Panc1 (cell line): Measurements from ENCODE around the gene RNF43. TPM values are rescaled to one million over a fixed set of nuclear protein-coding genes. Genes with fewer than 3 reads are reported as not detected.

Experiments
- ATAC-seq: fragments of 200-7000 bp; cut with Tn5 transposase; 2 replicates; pipeline ENCODE4 v1.9.1; 2020; ENCODE audit warnings: mild to moderate bottlenecking, moderate library complexity
- BruUV-seq: library from RNA; stranded (reverse); fragments of 400-500 nt; replicated peaks from 2 replicates; lab custom pipeline; 2021; lab: Mats Ljungman, UMichigan
- CTCF ChIA-PET: fragments of 300-600 bp; sonication (Branson Sonifier 250); formaldehyde crosslinking; loops from one replicate; lab custom pipeline; 2022; ENCODE audit warnings: antibody characterized with exemption; lab: Charles Lee
- POLR2A ChIA-PET: fragments of 300-600 bp; sonication (Branson Sonifier 250); formaldehyde crosslinking; loops from one replicate; lab custom pipeline; 2022; ENCODE audit warnings: antibody characterized with exemption; lab: Charles Lee
- DNase-seq: peaks from one replicate; pipeline ENCODE4 v3.0.0-alpha.2; 2010; ENCODE audit warnings: low read depth, low spot score
- H3K27ac ChIP-seq: 2 replicates; pipeline ENCODE4 v1.5.1; 2011; ENCODE audit warnings: mild to moderate bottlenecking, low read length, inconsistent platforms
- H3K27me3 ChIP-seq: fragments of 200-500 bp; sonication (Bioruptor generic); 2 replicates; pipeline ENCODE4 v1.6.0; 2014; ENCODE audit warnings: low read length, inconsistent platforms; ENCODE audit not compliant: control insufficient read depth, insufficient read depth
- H3K36me3 ChIP-seq: fragments of 200-500 bp; sonication (Bioruptor generic); 2 replicates; pipeline ENCODE4 v1.5.1; 2014; ENCODE audit warnings: inconsistent platforms, mild to moderate bottlenecking, low read length, moderate library complexity; ENCODE audit not compliant: control insufficient read depth, insufficient read depth
- H3K4me1 ChIP-seq: 2 replicates; pipeline ENCODE4 v1.5.1; 2011; ENCODE audit warnings: inconsistent platforms, mild to moderate bottlenecking, low read length, moderate library complexity; ENCODE audit not compliant: control insufficient read depth, insufficient read depth
- H3K4me3 ChIP-seq, 2 experiments: 2 replicates each; pipeline ENCODE4 v1.5.1; 2011 to 2012; ENCODE audit warnings: low read depth in 2 of 2, low read length in 2 of 2, mild to moderate bottlenecking in 2 of 2, inconsistent platforms in 1 of 2, moderate library complexity in 1 of 2
- H3K9me3 ChIP-seq: fragments of 200-500 bp; sonication (Bioruptor generic); 2 replicates; pipeline ENCODE4 v1.5.1; 2014; ENCODE audit warnings: low read depth, mild to moderate bottlenecking, inconsistent platforms, low read length, moderate library complexity; ENCODE audit not compliant: control insufficient read depth, insufficient read depth
- CTCF ChIP-seq: fragments of 450-650 bp; IDR thresholded peaks from 2 replicates; pipeline ENCODE4 v1.5.1; 2017; ENCODE audit warnings: mild to moderate bottlenecking
- POLR2AphosphoS5 ChIP-seq: IDR thresholded peaks from 2 replicates; pipeline ENCODE4 v1.6.1; 2012; ENCODE audit warnings: mild to moderate bottlenecking, low read depth, low read length, moderate library complexity
- REST ChIP-seq, 2 experiments: IDR thresholded peaks; 2 replicates each; pipeline ENCODE4 v1.6.1; 2011 to 2012; ENCODE audit warnings: low read depth in 2 of 2, control low read depth in 1 of 2, low read length in 1 of 2, mild to moderate bottlenecking in 1 of 2, moderate library complexity in 1 of 2; ENCODE audit not compliant: insufficient read depth in 1 of 2
- SIN3A ChIP-seq: IDR thresholded peaks from 2 replicates; pipeline ENCODE4 v1.6.1; 2012; ENCODE audit warnings: low read depth, mild to moderate bottlenecking, low read length, moderate library complexity, borderline replicate concordance; ENCODE audit not compliant: insufficient read depth
- TCF7L2 ChIP-seq: IDR thresholded peaks from 2 replicates; pipeline ENCODE4 v1.6.1; 2011; ENCODE audit warnings: mild to moderate bottlenecking, low read depth, low read length, inconsistent platforms
- in situ Hi-C: cut with HindIII; loops from 2 replicates; pipeline ENCODE4 v1.10.0; 2016; ENCODE audit warnings: low sequenced_read_pairs, low pct_unique_long_range_greater_than_20kb
- intact Hi-C: fragments of 100-400 bp; cut with micrococcal nuclease; formaldehyde crosslinking; loops from one replicate; pipeline ENCODE4 v1.10.0; 2022; ENCODE audit not compliant: unreplicated experiment
- total RNA-seq: library from RNA; stranded (reverse); gene quantifications from one replicate; pipeline ENCODE4 v1.2.1, GENCODE V29; 2021; ENCODE audit not compliant: unreplicated experiment

Gene RNF43
- total RNA-seq, 1 experiment from 2014 or later = 4.7 TPM

- H3K4me3 ChIP-seq = no peak overlapping the region
- H3K9me3 ChIP-seq = no peaks in the 10 kb centered on the region
- DNase-seq (no peak), ATAC-seq (no peak)
- BruUV-seq = no TSS peak
- in situ Hi-C loops (no loop called here), intact Hi-C loops (no loop called here)
- H3K36me3 ChIP-seq = no peaks in the 10 kb centered on the region; the same call in 1 of the 2 replicates
- no peak overlapping the region for H3K27ac ChIP-seq
- peaks cover 5% of the 10 kb centered on the region for H3K4me1 ChIP-seq
- H3K27me3 ChIP-seq = no peaks in the 10 kb centered on the region; the same call in 1 of the 2 replicates
- CTCF ChIA-PET = interaction anchor here (0.6 kb wide), 1 partner anchor 94 kb away, joined by 3 read pairs; no protein-coding TSS in a partner anchor
- TF ChIP-seq TCF7L2 (no peak), POLR2AphosphoS5 (no peak)
- POLR2A ChIA-PET = no interaction called here
These were observed 6.5 kb downstream of the RNF43 start for GRCh38 chr17:58410714-58411407.

GRCh38 chr17:58409432-58409831, 7.9 kb downstream of the RNF43 start:
- H3K9me3 ChIP-seq = no peaks in the 10 kb centered on the region
- DNase-seq = no peak
- no peaks in the 10 kb centered on the region; the same call in 1 of the 2 replicates for H3K27me3 ChIP-seq
- no TSS peak for BruUV-seq
- CTCF ChIA-PET = no interaction called here
- no peaks in the 10 kb centered on the region for H3K36me3 ChIP-seq
- intact Hi-C loops = no loop called here
- TF ChIP-seq CTCF (no peak), TCF7L2 (no peak), POLR2AphosphoS5 (no peak), SIN3A (no peak), REST (IDR thresholded peaks at IDR 0.05; ENCODE audit: insufficient read depth in 1 of 2, low read depth in 2 of 2, low read length in 1 of 2) (no peak)
- POLR2A ChIA-PET = no interaction called here
- no peak for ATAC-seq
- H3K27ac ChIP-seq = no peak overlapping the region
- peaks cover 5% of the 10 kb centered on the region for H3K4me1 ChIP-seq
- in situ Hi-C loops = no loop called here
- H3K4me3 ChIP-seq = no peak overlapping the region

- in situ Hi-C loops (no loop called here), intact Hi-C loops (no loop called here)
- Histone ChIP-seq H3K9me3 (no peaks in the 10 kb centered on the region), H3K36me3 (no peaks in the 10 kb centered on the region), H3K27me3 (no peaks in the 10 kb centered on the region), H3K27ac (no peak overlapping the region), H3K4me3 (no peak overlapping the region), H3K4me1 (no peaks in the 10 kb centered on the region; the same call in 1 of the 2 replicates)
- BruUV-seq = no TSS peak
- ATAC-seq = no peak
- no peak for TF ChIP-seq REST (IDR thresholded peaks at IDR 0.05; ENCODE audit: insufficient read depth in 1 of 2, low read depth in 2 of 2, low read length in 1 of 2)
- TF ChIP-seq SIN3A = no peak
- no peak for TF ChIP-seq CTCF
- TF ChIP-seq POLR2AphosphoS5 = no peak
- TF ChIP-seq TCF7L2 = no peak
- POLR2A ChIA-PET = no interaction called here
- DNase-seq = no peak
- CTCF ChIA-PET = no interaction called here
These were observed 14.0 kb downstream of the RNF43 start for GRCh38 chr17:58403311-58403710.
